Heart right ventricle (tissue), 16 donors: ENCODE measurements around the gene TENM4. TPM values are rescaled to one million over a fixed set of nuclear protein-coding genes. Genes with fewer than 3 reads are reported as not detected.

Experiments used
- ATAC-seq, 8 donors: fragments of 200-7000 bp; cut with Tn5 transposase; one replicate each; pipeline ENCODE4 v1.9.1; 2020; ENCODE audit warnings: mild to moderate bottlenecking in 8 of 8, moderate library complexity in 8 of 8, moderate number of reproducible peaks in 1 of 8
- DNase-seq, 2 donors: peaks; one replicate each; pipeline ENCODE4 v3.0.0-alpha.2; 2020
- H3K27ac ChIP-seq, 10 donors: fragments of 200-600 bp; sonication (generic) in 2 of 10; one replicate each; pipeline versions ENCODE4 v1.5.0 to v1.8.0; 2020 to 2022; ENCODE audit warnings: mild to moderate bottlenecking in 3 of 10
- H3K27me3 ChIP-seq, 7 donors: fragments of 200-600 bp; one replicate each; pipeline ENCODE4 v1.8.0; 2021 to 2022; ENCODE audit warnings: mild to moderate bottlenecking in 2 of 7
- H3K36me3 ChIP-seq, 9 donors: fragments of 200-600 bp; sonication (generic) in 1 of 9; one replicate each; pipeline versions ENCODE4 v1.5.0 to v1.8.0; 2020 to 2022; ENCODE audit warnings: mild to moderate bottlenecking in 2 of 9
- H3K4me1 ChIP-seq, 9 donors: fragments of 200-600 bp; sonication (generic) in 1 of 9; one replicate each; pipeline versions ENCODE4 v1.5.0 to v1.8.0; 2020 to 2022; ENCODE audit warnings: mild to moderate bottlenecking in 4 of 9
- H3K4me3 ChIP-seq, 10 donors: fragments of 200-600 bp; sonication (generic) in 2 of 10; one replicate each; pipeline versions ENCODE4 v1.5.0 to v1.8.0; 2020 to 2022; ENCODE audit warnings: mild to moderate bottlenecking in 7 of 10, moderate library complexity in 2 of 10
- H3K9me3 ChIP-seq, 11 donors: fragments of 200-600 bp in 10 of 11; sonication (generic) in 2 of 11; one replicate each; pipeline versions ENCODE4 v1.5.0 to v1.8.0; 2013 to 2022; ENCODE audit warnings: mild to moderate bottlenecking in 2 of 11, control low read depth in 1 of 11, moderate library complexity in 1 of 11
- CTCF ChIP-seq, 9 donors: fragments of 200-600 bp; sonication (generic) in 2 of 9; IDR thresholded peaks; one replicate each; pipeline versions ENCODE4 v1.5.0 to v1.8.0; 2021 to 2022; ENCODE audit warnings: antibody characterized with exemption in 9 of 9, mild to moderate bottlenecking in 5 of 9, moderate library complexity in 1 of 9
- WGBS, 2 donors: extraction: QIAGEN DNeasy Blood & Tissue Kit; methylation state at CpG; one replicate each; pipeline ENCODE4 v1.1.7; 2013; ENCODE audit warnings: inconsistent platforms in 1 of 2; 5-methylcytosine and 5-hydroxymethylcytosine counted together
- intact Hi-C, 10 donors: fragments of 100-400 bp; cut with DNase I; formaldehyde crosslinking; loops; one replicate each; pipeline versions ENCODE4 v1.11.1 to v1.14.2; 2022
- polyA plus RNA-seq, 2 donors: library from polyadenylated mRNA; stranded (reverse); fragments of 200-250 nt; gene quantifications; one replicate each; pipeline ENCODE4 v1.2.3, GENCODE V29; 2013
- total RNA-seq, 10 donors: library from RNA; stranded (reverse); fragmentation: NEBNext Ultra II Directional in 3 of 10; extraction: Animal tissue kit (Norgen Biotek cat#: 25700) in 3 of 10; gene quantifications; one replicate each; pipeline versions ENCODE4 v1.2.1 to v1.2.4, GENCODE V29; 2021 to 2023
- donor health status: Arrhythmogenic right ventricular cardiomyopathy.
- donor health status: ischemic (EF 13 %, LVEDD 7.1; RV severe dilation, severe dysfunction).
- donor health status: healthy with polysubstance abuse.
- donor health status: DM: no; HTN: yes; CAD: no.
- donor health status: DM: no; HTN: no; CAD: no.
- donor health status: ischemic (EF 25% LVEDD 6.9; RV normal size, moderate dysfunction).
- donor health status: ischemic (EF 25% LVEDD 5.7; RV mildly dilated, moderate dysfunction).
- donor health status: healthy.
- donor health status: DM: yes; HTN: yes; CAD: no.
- donor health status: Ischemic cardiomyopathy.
- donor health status: ischemic (EF 35%, LVEDD 5.7; RV mildly dilated, moderate dysfunction).
- donor health status: nonischemic (EF 11% LVEDD 7.7; RV severe dilation, severe dysfunction).
- donor health status: DM: yes; HTN: yes; CAD: no.
- donor health status: PGD.
- donor health status: ischemic (EF 29% LVEDD 5.4; RV normal size, mild dysfunction).
- donor health status: nonischemic (EF 23%, LVEDD 6.1; RV moderate dilation, normal function).

TENM4 gene
- total and polyA plus RNA-seq, 12 donors: 0.10 to 3.6 (median 0.91) TPM

- H3K4me1 ChIP-seq: peaks cover 0 to 7% (median 0%) of the 10 kb centered on the region in 9 donors
- intact Hi-C loops: no loop called here
- no peaks in the 10 kb centered on the region for H3K36me3 ChIP-seq
- H3K27me3 ChIP-seq: peaks cover 0 to 25% (median 5%) of the 10 kb centered on the region in 7 donors
- peak in 7 of 9 donors; percentile 18 to 47 (median 31) for TF ChIP-seq CTCF (IDR thresholded peaks at IDR 0.05)
- H3K4me3 ChIP-seq: no peak overlapping the region
- 40 to 47% methylated on average over 3 of the region's 3 CpGs for WGBS, 2 donors
- H3K27ac ChIP-seq: no peak overlapping the region
- ATAC-seq (no peak), DNase-seq (no peak)
- no peaks in the 10 kb centered on the region for H3K9me3 ChIP-seq
Observed at GRCh38 chr11:79052544-79052943, 388.3 kb downstream of the TENM4 start.

- Histone ChIP-seq H3K4me3 (no peak overlapping the region), H3K36me3 (no peaks in the 10 kb centered on the region), H3K27ac (no peak overlapping the region), H3K4me1 (peaks cover 0 to 5% (median 0%) of the 10 kb centered on the region in 9 donors), H3K27me3 (peaks cover 0 to 18% (median 5%) of the 10 kb centered on the region in 7 donors), H3K9me3 (no peaks in the 10 kb centered on the region)
- peak in 1 of 2 donors; percentile 40 for DNase-seq
- ATAC-seq: peak in 6 of 8 donors; percentile 42 to 76 (median 62)
- no peak for TF ChIP-seq CTCF (IDR thresholded peaks at IDR 0.05)
- WGBS, 2 donors: 37 to 45% methylated on average over 3 of the region's 3 CpGs
- intact Hi-C loops: no loop called here
Observed at GRCh38 chr11:79050786-79051185, 390.0 kb downstream of the TENM4 start.

- intact Hi-C loops: loop anchor here in 2 of 10 donors (10.0 kb wide), 2 partner anchors 245 to 275 kb away; no protein-coding TSS in a partner anchor
- H3K4me1 ChIP-seq: peaks cover 0 to 5% (median 0%) of the 10 kb centered on the region in 9 donors
- H3K36me3 ChIP-seq: no peaks in the 10 kb centered on the region
- H3K27ac ChIP-seq: no peak overlapping the region
- no peak overlapping the region for H3K4me3 ChIP-seq
- H3K27me3 ChIP-seq: peaks cover 0 to 15% (median 5%) of the 10 kb centered on the region in 7 donors
- DNase-seq (no peak), ATAC-seq (no peak)
- 89 to 92% methylated on average over 4 of the region's 4 CpGs for WGBS, 2 donors
- TF ChIP-seq CTCF (IDR thresholded peaks at IDR 0.05): no peak
- H3K9me3 ChIP-seq: no peaks in the 10 kb centered on the region
Observed at GRCh38 chr11:79049741-79050179, 391.1 kb downstream of the TENM4 start.

GRCh38 chr11:79047980-79048379, 392.9 kb downstream of the TENM4 start:
- 93 to 100% methylated on average over 1 of the region's 1 CpG for WGBS, 2 donors
- TF ChIP-seq CTCF (IDR thresholded peaks at IDR 0.05): no peak
- Histone ChIP-seq H3K36me3 (no peaks in the 10 kb centered on the region), H3K27ac (no peak overlapping the region), H3K27me3 (peaks cover 0 to 15% (median 6%) of the 10 kb centered on the region in 7 donors), H3K9me3 (no peaks in the 10 kb centered on the region), H3K4me3 (no peak overlapping the region), H3K4me1 (peaks cover 0 to 5% (median 0%) of the 10 kb centered on the region in 9 donors)
- intact Hi-C loops: loop anchor here in 2 of 10 donors (10.0 kb wide), 2 partner anchors 243 to 273 kb away; no protein-coding TSS in a partner anchor
- DNase-seq: no peak
- no peak for ATAC-seq
